WTC11 (cell line): ENCODE data around the gene ARHGAP10. TPM values are rescaled to one million over a fixed set of nuclear protein-coding genes. Genes with fewer than 3 reads are reported as not detected.

ENCODE experiments used
- ATAC-seq: fragments of 200-7000 bp; cut with Tn5 transposase; 2 replicates; pipeline ENCODE4 v1.10.0; 2021; ENCODE audit warnings: mild to moderate bottlenecking, moderate library complexity
- CTCF ChIA-PET: fragments of 300-600 bp; sonication (Branson Sonifier 250); formaldehyde crosslinking; loops from one replicate; lab custom pipeline; 2021; ENCODE audit warnings: antibody characterized with exemption; lab: Charles Lee
- POLR2A ChIA-PET: fragments of 350-600 bp; sonication (Branson Sonifier 250); formaldehyde crosslinking; loops from one replicate; lab custom pipeline; 2021; ENCODE audit warnings: antibody characterized with exemption; lab: Charles Lee
- DNase-seq: peaks from one replicate; pipeline ENCODE4 v3.0.0; 2021; ENCODE audit warnings: low spot score
- H3K27ac Mint-ChIP-seq: 2 replicates; pipeline ENCODE4 v1.8.0; 2021; ENCODE audit warnings: mixed read lengths
- H3K27me3 Mint-ChIP-seq: 2 replicates; pipeline ENCODE4 v1.8.0; 2021; ENCODE audit warnings: low read depth, mild to moderate bottlenecking, moderate library complexity, mixed read lengths
- H3K36me3 Mint-ChIP-seq: 2 replicates; pipeline ENCODE4 v1.8.0; 2021; ENCODE audit warnings: mixed read lengths
- H3K4me1 Mint-ChIP-seq: 2 replicates; pipeline ENCODE4 v1.8.0; 2022; ENCODE audit warnings: mixed read lengths
- H3K4me3 Mint-ChIP-seq: 2 replicates; pipeline ENCODE4 v1.8.0; 2021; ENCODE audit warnings: mild to moderate bottlenecking, moderate library complexity, mixed read lengths
- H3K9me3 Mint-ChIP-seq: 2 replicates; pipeline ENCODE4 v1.8.0; 2021; ENCODE audit warnings: mixed read lengths
- ATF1 ChIP-seq: sonication (generic); formaldehyde crosslinking; IDR thresholded peaks from 2 replicates; pipeline ENCODE4 v1.8.1; 2023; ENCODE audit warnings: mild to moderate bottlenecking, moderate library complexity, missing genetic modification reagents
- EMX1 ChIP-seq: fragments of 250-450 bp; sonication (Bioruptor Pico); IDR thresholded peaks from 2 replicates; pipeline ENCODE4 v1.8.0; 2021; ENCODE audit warnings: mild to moderate bottlenecking
- GRHL2 ChIP-seq: fragments of 250-450 bp; sonication (Bioruptor Pico); IDR thresholded peaks from 2 replicates; pipeline ENCODE4 v1.8.0; 2022; ENCODE audit warnings: mild to moderate bottlenecking, moderate library complexity; ENCODE audit not compliant: insufficient replicate concordance, severe bottlenecking
- IRF2 ChIP-seq: sonication (generic); formaldehyde crosslinking; IDR thresholded peaks from 2 replicates; pipeline ENCODE4 v1.8.0; 2022; ENCODE audit warnings: low read depth, missing genetic modification reagents, borderline replicate concordance
- JAZF1 ChIP-seq: fragments of 250-450 bp; sonication (Bioruptor Pico); IDR thresholded peaks from 2 replicates; pipeline ENCODE4 v1.9.0; 2021; ENCODE audit warnings: moderate library complexity, mild to moderate bottlenecking, inconsistent platforms
- MXD4 ChIP-seq: fragments of 250-450 bp; sonication (Bioruptor Pico); IDR thresholded peaks from 2 replicates; pipeline ENCODE4 v1.8.0; 2021; ENCODE audit warnings: mild to moderate bottlenecking, moderate library complexity, borderline replicate concordance
- MYBL2 ChIP-seq: sonication (generic); formaldehyde crosslinking; IDR thresholded peaks from 2 replicates; pipeline ENCODE4 v1.8.1; 2023; ENCODE audit warnings: mild to moderate bottlenecking, moderate library complexity, missing genetic modification reagents
- NFYB ChIP-seq: sonication (generic); formaldehyde crosslinking; conservative IDR thresholded peaks from 2 replicates; pipeline ENCODE4 v1.8.0; 2022; ENCODE audit warnings: low read depth, missing genetic modification reagents
- NR1H2 ChIP-seq: sonication (generic); formaldehyde crosslinking; IDR thresholded peaks from 2 replicates; pipeline ENCODE4 v1.9.0; 2021; ENCODE audit warnings: mild to moderate bottlenecking, moderate library complexity, missing genetic modification reagents
- SMAD4 ChIP-seq: sonication (generic); formaldehyde crosslinking; IDR thresholded peaks from 2 replicates; pipeline ENCODE4 v1.8.0; 2022; ENCODE audit warnings: mild to moderate bottlenecking, missing genetic modification reagents
- SP1 ChIP-seq: sonication (generic); formaldehyde crosslinking; conservative IDR thresholded peaks from 2 replicates; pipeline ENCODE4 v1.8.1; 2022; ENCODE audit warnings: missing genetic modification reagents
- ZBTB21 ChIP-seq: sonication (generic); formaldehyde crosslinking; IDR thresholded peaks from 2 replicates; pipeline ENCODE4 v1.8.1; 2023; ENCODE audit warnings: mild to moderate bottlenecking, missing genetic modification reagents, borderline replicate concordance
- ZNF263 ChIP-seq: sonication (generic); formaldehyde crosslinking; IDR thresholded peaks from 2 replicates; pipeline ENCODE4 v1.8.1; 2022; ENCODE audit warnings: low read depth, mild to moderate bottlenecking, moderate library complexity, missing genetic modification reagents
- total RNA-seq: library from RNA; stranded (reverse); gene quantifications from 3 replicates; pipeline ENCODE4 v1.2.3, GENCODE V29; 2021
- TF ChIP-seq, protein P1 (sequence below): sonication (generic); formaldehyde crosslinking; IDR thresholded peaks from 2 replicates; pipeline ENCODE4 v1.8.1; 2023; ENCODE audit warnings: mild to moderate bottlenecking, missing genetic modification reagents
- TF ChIP-seq, protein P2 (sequence below): sonication (generic); formaldehyde crosslinking; IDR thresholded peaks from 2 replicates; pipeline ENCODE4 v1.8.0; 2023; ENCODE audit warnings: missing genetic modification reagents, mild to moderate bottlenecking, borderline replicate concordance
- TF ChIP-seq, protein P3 (sequence below): fragments of 250-450 bp; sonication (Bioruptor Pico); IDR thresholded peaks from 2 replicates; pipeline ENCODE4 v1.9.0; 2021; ENCODE audit warnings: moderate library complexity, mild to moderate bottlenecking, inconsistent platforms, borderline replicate concordance
- TF ChIP-seq, protein P4 (sequence below): sonication (generic); formaldehyde crosslinking; IDR thresholded peaks from 2 replicates; pipeline ENCODE4 v1.8.0; 2023; ENCODE audit warnings: missing genetic modification reagents
- TF ChIP-seq, protein P5 (sequence below): sonication (generic); formaldehyde crosslinking; IDR thresholded peaks from 2 replicates; pipeline ENCODE4 v1.8.0; 2023; ENCODE audit warnings: mild to moderate bottlenecking, missing genetic modification reagents
- TF ChIP-seq, protein P6 (sequence below): sonication (generic); formaldehyde crosslinking; IDR thresholded peaks from 2 replicates; pipeline ENCODE4 v1.8.1; 2023; ENCODE audit warnings: mild to moderate bottlenecking, missing genetic modification reagents, borderline replicate concordance
- TF ChIP-seq, protein P7 (sequence below): fragments of 250-450 bp; sonication (Bioruptor Pico); IDR thresholded peaks from 2 replicates; pipeline ENCODE4 v2.1.2; 2022; ENCODE audit warnings: mild to moderate bottlenecking, moderate library complexity

The ARHGAP10 gene
- total RNA-seq, 1 experiment from 2014 or later = 9.6 TPM

DNA sequence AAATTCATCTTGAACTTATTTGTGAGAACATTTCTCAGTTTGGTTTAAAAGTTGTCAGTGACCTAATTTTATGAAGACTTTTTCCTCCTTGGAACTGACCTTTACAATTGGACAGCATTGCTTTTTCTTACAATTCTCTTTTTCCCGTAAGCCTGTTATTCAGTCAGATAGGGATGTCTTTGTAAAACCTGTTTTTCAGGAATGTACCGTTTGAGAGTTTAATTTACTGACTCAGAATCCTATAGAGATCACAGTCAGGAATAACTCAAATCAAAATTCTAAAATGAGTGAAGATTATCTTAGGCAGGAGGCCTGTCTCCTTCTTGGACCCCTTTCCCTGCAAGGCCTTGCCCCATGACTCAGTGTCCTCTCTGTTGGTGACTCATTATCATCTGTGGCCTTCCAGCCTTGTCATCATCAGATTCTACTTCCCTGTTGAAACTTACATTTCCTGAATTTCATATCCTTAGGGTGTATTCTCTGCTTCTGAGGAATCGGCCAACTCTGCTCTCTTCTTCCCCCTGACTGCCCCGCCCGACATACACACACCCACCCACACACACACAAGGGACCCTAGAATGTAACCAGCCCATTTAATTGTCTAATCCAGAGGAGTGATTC, 99.8 kb downstream of the ARHGAP10 start (continued):
- TF ChIP-seq IRF2 (CRISPR knock-in tag) (no peak), NR1H2 (CRISPR knock-in tag) (no peak), NFYB (CRISPR knock-in tag) (no peak), ZBTB21 (CRISPR knock-in tag) (no peak), SMAD4 (no peak), GRHL2 (CRISPR knock-in tag) (no peak)

DNA sequence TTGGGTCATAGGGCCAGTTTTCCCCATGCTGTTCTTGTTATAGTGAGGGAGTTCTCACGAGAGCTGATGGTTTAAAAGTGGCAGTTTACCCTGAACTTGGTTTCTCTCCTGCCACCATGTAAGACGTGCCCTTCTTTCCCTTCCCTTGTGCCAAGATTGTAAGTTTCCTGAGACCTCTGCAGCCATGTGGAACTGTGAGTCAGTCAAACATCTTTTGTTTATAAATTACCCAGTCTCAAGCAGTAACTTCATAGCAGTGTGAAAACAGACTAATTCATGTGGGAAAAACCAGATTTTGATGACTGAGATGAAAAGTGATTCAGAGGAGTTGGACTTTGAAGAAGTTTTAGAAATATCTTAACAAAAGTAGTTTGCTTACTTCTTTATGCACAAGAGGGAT, 101.4 kb downstream of the ARHGAP10 start:
- ChIA-PET POLR2A (no interaction called here), CTCF (interaction anchor here (1.0 kb wide), 1 partner anchor 34 kb away, joined by 4 read pairs; no protein-coding TSS in a partner anchor)
- Mint-ChIP-seq H3K36me3 (no peaks in the 10 kb centered on the region), H3K4me1 (peaks cover 44% of the 10 kb centered on the region), H3K9me3 (no peaks in the 10 kb centered on the region), H3K27ac (no peak overlapping the region), H3K4me3 (no peak overlapping the region), H3K27me3 (no peaks in the 10 kb centered on the region)
- no peak for DNase-seq
- no peak for ATAC-seq
- TF ChIP-seq SP1 (CRISPR knock-in tag) = no peak
- TF ChIP-seq, protein P1, sequence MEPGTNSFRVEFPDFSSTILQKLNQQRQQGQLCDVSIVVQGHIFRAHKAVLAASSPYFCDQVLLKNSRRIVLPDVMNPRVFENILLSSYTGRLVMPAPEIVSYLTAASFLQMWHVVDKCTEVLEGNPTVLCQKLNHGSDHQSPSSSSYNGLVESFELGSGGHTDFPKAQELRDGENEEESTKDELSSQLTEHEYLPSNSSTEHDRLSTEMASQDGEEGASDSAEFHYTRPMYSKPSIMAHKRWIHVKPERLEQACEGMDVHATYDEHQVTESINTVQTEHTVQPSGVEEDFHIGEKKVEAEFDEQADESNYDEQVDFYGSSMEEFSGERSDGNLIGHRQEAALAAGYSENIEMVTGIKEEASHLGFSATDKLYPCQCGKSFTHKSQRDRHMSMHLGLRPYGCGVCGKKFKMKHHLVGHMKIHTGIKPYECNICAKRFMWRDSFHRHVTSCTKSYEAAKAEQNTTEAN (CRISPR knock-in tag) = no peak
- no peak for TF ChIP-seq ZNF263 (CRISPR knock-in tag)
- TF ChIP-seq, protein P2, sequence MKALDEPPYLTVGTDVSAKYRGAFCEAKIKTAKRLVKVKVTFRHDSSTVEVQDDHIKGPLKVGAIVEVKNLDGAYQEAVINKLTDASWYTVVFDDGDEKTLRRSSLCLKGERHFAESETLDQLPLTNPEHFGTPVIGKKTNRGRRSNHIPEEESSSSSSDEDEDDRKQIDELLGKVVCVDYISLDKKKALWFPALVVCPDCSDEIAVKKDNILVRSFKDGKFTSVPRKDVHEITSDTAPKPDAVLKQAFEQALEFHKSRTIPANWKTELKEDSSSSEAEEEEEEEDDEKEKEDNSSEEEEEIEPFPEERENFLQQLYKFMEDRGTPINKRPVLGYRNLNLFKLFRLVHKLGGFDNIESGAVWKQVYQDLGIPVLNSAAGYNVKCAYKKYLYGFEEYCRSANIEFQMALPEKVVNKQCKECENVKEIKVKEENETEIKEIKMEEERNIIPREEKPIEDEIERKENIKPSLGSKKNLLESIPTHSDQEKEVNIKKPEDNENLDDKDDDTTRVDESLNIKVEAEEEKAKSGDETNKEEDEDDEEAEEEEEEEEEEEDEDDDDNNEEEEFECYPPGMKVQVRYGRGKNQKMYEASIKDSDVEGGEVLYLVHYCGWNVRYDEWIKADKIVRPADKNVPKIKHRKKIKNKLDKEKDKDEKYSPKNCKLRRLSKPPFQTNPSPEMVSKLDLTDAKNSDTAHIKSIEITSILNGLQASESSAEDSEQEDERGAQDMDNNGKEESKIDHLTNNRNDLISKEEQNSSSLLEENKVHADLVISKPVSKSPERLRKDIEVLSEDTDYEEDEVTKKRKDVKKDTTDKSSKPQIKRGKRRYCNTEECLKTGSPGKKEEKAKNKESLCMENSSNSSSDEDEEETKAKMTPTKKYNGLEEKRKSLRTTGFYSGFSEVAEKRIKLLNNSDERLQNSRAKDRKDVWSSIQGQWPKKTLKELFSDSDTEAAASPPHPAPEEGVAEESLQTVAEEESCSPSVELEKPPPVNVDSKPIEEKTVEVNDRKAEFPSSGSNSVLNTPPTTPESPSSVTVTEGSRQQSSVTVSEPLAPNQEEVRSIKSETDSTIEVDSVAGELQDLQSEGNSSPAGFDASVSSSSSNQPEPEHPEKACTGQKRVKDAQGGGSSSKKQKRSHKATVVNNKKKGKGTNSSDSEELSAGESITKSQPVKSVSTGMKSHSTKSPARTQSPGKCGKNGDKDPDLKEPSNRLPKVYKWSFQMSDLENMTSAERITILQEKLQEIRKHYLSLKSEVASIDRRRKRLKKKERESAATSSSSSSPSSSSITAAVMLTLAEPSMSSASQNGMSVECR (CRISPR knock-in tag) = no peak
- TF ChIP-seq, protein P3, sequence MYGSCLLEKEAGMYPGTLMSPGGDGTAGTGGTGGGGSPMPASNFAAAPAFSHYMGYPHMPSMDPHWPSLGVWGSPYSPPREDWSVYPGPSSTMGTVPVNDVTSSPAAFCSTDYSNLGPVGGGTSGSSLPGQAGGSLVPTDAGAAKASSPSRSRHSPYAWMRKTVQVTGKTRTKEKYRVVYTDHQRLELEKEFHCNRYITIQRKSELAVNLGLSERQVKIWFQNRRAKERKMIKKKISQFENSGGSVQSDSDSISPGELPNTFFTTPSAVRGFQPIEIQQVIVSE = no peak
- TF ChIP-seq, protein P4, sequence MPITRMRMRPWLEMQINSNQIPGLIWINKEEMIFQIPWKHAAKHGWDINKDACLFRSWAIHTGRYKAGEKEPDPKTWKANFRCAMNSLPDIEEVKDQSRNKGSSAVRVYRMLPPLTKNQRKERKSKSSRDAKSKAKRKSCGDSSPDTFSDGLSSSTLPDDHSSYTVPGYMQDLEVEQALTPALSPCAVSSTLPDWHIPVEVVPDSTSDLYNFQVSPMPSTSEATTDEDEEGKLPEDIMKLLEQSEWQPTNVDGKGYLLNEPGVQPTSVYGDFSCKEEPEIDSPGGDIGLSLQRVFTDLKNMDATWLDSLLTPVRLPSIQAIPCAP (CRISPR knock-in tag) = no peak
- TF ChIP-seq EMX1 (CRISPR knock-in tag) = no peak
- no peak for TF ChIP-seq MXD4 (CRISPR knock-in tag)
- no peak for TF ChIP-seq ATF1 (CRISPR knock-in tag)
- no peak for TF ChIP-seq JAZF1 (CRISPR knock-in tag)
- TF ChIP-seq, protein P5, sequence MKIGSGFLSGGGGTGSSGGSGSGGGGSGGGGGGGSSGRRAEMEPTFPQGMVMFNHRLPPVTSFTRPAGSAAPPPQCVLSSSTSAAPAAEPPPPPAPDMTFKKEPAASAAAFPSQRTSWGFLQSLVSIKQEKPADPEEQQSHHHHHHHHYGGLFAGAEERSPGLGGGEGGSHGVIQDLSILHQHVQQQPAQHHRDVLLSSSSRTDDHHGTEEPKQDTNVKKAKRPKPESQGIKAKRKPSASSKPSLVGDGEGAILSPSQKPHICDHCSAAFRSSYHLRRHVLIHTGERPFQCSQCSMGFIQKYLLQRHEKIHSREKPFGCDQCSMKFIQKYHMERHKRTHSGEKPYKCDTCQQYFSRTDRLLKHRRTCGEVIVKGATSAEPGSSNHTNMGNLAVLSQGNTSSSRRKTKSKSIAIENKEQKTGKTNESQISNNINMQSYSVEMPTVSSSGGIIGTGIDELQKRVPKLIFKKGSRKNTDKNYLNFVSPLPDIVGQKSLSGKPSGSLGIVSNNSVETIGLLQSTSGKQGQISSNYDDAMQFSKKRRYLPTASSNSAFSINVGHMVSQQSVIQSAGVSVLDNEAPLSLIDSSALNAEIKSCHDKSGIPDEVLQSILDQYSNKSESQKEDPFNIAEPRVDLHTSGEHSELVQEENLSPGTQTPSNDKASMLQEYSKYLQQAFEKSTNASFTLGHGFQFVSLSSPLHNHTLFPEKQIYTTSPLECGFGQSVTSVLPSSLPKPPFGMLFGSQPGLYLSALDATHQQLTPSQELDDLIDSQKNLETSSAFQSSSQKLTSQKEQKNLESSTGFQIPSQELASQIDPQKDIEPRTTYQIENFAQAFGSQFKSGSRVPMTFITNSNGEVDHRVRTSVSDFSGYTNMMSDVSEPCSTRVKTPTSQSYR = no peak
- TF ChIP-seq, protein P6, sequence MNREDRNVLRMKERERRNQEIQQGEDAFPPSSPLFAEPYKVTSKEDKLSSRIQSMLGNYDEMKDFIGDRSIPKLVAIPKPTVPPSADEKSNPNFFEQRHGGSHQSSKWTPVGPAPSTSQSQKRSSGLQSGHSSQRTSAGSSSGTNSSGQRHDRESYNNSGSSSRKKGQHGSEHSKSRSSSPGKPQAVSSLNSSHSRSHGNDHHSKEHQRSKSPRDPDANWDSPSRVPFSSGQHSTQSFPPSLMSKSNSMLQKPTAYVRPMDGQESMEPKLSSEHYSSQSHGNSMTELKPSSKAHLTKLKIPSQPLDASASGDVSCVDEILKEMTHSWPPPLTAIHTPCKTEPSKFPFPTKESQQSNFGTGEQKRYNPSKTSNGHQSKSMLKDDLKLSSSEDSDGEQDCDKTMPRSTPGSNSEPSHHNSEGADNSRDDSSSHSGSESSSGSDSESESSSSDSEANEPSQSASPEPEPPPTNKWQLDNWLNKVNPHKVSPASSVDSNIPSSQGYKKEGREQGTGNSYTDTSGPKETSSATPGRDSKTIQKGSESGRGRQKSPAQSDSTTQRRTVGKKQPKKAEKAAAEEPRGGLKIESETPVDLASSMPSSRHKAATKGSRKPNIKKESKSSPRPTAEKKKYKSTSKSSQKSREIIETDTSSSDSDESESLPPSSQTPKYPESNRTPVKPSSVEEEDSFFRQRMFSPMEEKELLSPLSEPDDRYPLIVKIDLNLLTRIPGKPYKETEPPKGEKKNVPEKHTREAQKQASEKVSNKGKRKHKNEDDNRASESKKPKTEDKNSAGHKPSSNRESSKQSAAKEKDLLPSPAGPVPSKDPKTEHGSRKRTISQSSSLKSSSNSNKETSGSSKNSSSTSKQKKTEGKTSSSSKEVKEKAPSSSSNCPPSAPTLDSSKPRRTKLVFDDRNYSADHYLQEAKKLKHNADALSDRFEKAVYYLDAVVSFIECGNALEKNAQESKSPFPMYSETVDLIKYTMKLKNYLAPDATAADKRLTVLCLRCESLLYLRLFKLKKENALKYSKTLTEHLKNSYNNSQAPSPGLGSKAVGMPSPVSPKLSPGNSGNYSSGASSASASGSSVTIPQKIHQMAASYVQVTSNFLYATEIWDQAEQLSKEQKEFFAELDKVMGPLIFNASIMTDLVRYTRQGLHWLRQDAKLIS = no peak
- TF ChIP-seq, protein P7, sequence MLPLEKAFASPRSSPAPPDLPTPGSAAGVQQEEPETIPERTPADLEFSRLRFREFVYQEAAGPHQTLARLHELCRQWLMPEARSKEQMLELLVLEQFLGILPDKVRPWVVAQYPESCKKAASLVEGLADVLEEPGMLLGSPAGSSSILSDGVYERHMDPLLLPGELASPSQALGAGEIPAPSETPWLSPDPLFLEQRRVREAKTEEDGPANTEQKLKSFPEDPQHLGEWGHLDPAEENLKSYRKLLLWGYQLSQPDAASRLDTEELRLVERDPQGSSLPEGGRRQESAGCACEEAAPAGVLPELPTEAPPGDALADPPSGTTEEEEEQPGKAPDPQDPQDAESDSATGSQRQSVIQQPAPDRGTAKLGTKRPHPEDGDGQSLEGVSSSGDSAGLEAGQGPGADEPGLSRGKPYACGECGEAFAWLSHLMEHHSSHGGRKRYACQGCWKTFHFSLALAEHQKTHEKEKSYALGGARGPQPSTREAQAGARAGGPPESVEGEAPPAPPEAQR (CRISPR knock-in tag) = no peak
- TF ChIP-seq MYBL2 = no peak
